ENCODE measurements around the gene CTDSP1. TPM values are rescaled to one million over a fixed set of nuclear protein-coding genes. Genes with fewer than 3 reads are reported as not detected.

The CTDSP1 gene
- polyA plus RNA-seq, 1 of the 3 experiments (the other 2 are of a cell fraction), result 88.0 TPM

GRCh38 chr2:218421027-218421426, 21.4 kb downstream of the CTDSP1 start (continued):
- no peak for TF ChIP-seq SIN3A (IDR thresholded peaks at IDR 0.05; ENCODE audit: borderline replicate concordance, low read depth, low read length)
- TF ChIP-seq JUND (IDR thresholded peaks at IDR 0.05), result no peak

- no peaks in the 10 kb centered on the region for H3K36me3 ChIP-seq (replicated peaks in 1 of 2; ENCODE audit: control insufficient read depth in 1 of 2, insufficient read depth in 2 of 2, low read length in 1 of 2)
- H3K9ac ChIP-seq, result no peak overlapping the region
- no peaks in the 10 kb centered on the region for H3K27me3 ChIP-seq (ENCODE audit: insufficient read depth)
- no peak for TF ChIP-seq SMC3 (IDR thresholded peaks at IDR 0.05; ENCODE audit: low read depth, low read length)
- TF ChIP-seq NFIC (IDR thresholded peaks at IDR 0.05; ENCODE audit: borderline replicate concordance), result no peak
- no peak for TF ChIP-seq REST (IDR thresholded peaks at IDR 0.05; ENCODE audit: low read depth, low read length)
- no peak for TF ChIP-seq FOSL2 (IDR thresholded peaks at IDR 0.05; ENCODE audit: borderline replicate concordance, low read depth)
- no peak for TF ChIP-seq TAF1 (IDR thresholded peaks at IDR 0.05; ENCODE audit: borderline replicate concordance, low read depth, low read length)
- TF ChIP-seq SIN3A (IDR thresholded peaks at IDR 0.05; ENCODE audit: borderline replicate concordance, low read depth, low read length), result no peak
- no peak for TF ChIP-seq EP300 (IDR thresholded peaks at IDR 0.05; ENCODE audit: borderline replicate concordance in 1 of 2, low read depth in 1 of 2, low read length in 1 of 2)
- no peak for TF ChIP-seq RCOR1 (IDR thresholded peaks at IDR 0.05; ENCODE audit: low read length)
- TF ChIP-seq MXI1 (IDR thresholded peaks at IDR 0.05; ENCODE audit: low read depth, low read length), result no peak
- H3K9me3 ChIP-seq, result no peaks in the 10 kb centered on the region
- ChIA-PET CTCF (no interaction called here), POLR2A (interaction anchor here (1.0 kb wide), 1 partner anchor 15 kb away, joined by 3 read pairs; no protein-coding TSS in a partner anchor)
- H3K27ac ChIP-seq (ENCODE audit: low read depth in 2 of 2, low read length in 1 of 2), result no peak overlapping the region
- H3K4me1 ChIP-seq (ENCODE audit: control insufficient read depth in 1 of 2, insufficient read depth in 2 of 2, low read depth in 1 of 2, low read length in 1 of 2), result no peaks in the 10 kb centered on the region
- no peak overlapping the region for H2AFZ ChIP-seq (ENCODE audit: low read depth)
- no peaks in the 10 kb centered on the region for H4K20me1 ChIP-seq (ENCODE audit: insufficient read depth)
- DNase-seq, result no peak
- no peaks in the 10 kb centered on the region for H3F3A ChIP-seq (replicated peaks; ENCODE audit: insufficient read depth)
- H3K4me2 ChIP-seq, result no peak overlapping the region
- no peak overlapping the region for H3K4me3 ChIP-seq (ENCODE audit: low read depth in 2 of 2, low read length in 1 of 2)
- no peaks in the 10 kb centered on the region for H3K79me2 ChIP-seq (ENCODE audit: insufficient read depth)
- 78% methylated on average over 9 of the region's 9 CpGs for WGBS (ENCODE audit: low lambda C conversion rate)
- H3K9me2 ChIP-seq, result no peaks in the 10 kb centered on the region
Observed at GRCh38 chr2:218422403-218423086, 22.9 kb downstream of the CTDSP1 start.

- Histone ChIP-seq H4K20me1 (ENCODE audit: insufficient read depth) (no peaks in the 10 kb centered on the region), H3K4me2 (no peak overlapping the region), H3K4me1 (ENCODE audit: control insufficient read depth in 1 of 2, insufficient read depth in 2 of 2, low read depth in 1 of 2, low read length in 1 of 2) (no peaks in the 10 kb centered on the region), H3K27me3 (ENCODE audit: insufficient read depth) (no peaks in the 10 kb centered on the region), H3K36me3 (replicated peaks in 1 of 2; ENCODE audit: control insufficient read depth in 1 of 2, insufficient read depth in 2 of 2, low read length in 1 of 2) (no peaks in the 10 kb centered on the region), H3K27ac (ENCODE audit: low read depth in 2 of 2, low read length in 1 of 2) (no peak overlapping the region), H3K4me3 (ENCODE audit: low read depth in 2 of 2, low read length in 1 of 2) (no peak overlapping the region), H3K9me2 (no peaks in the 10 kb centered on the region), H3K79me2 (ENCODE audit: insufficient read depth) (no peaks in the 10 kb centered on the region), H3K9ac (no peak overlapping the region), H3F3A (replicated peaks; ENCODE audit: insufficient read depth) (no peaks in the 10 kb centered on the region), H2AFZ (ENCODE audit: low read depth) (no peak overlapping the region), H3K9me3 (no peaks in the 10 kb centered on the region)
- CTCF ChIA-PET, result interaction anchor here (0.7 to 2.1 kb wide), 2 partner anchors 42 to 70 kb away, joined by 3 to 7 read pairs; no protein-coding TSS in a partner anchor
- no peak for DNase-seq
- POLR2A ChIA-PET, result no interaction called here
- 62% methylated on average over 5 of the region's 9 CpGs for WGBS (ENCODE audit: low lambda C conversion rate)
- TF ChIP-seq USF1 (IDR thresholded peaks at IDR 0.05; ENCODE audit: borderline replicate concordance, low read depth) (no peak), PBX3 (IDR thresholded peaks at IDR 0.05) (no peak), FOXM1 (IDR thresholded peaks at IDR 0.05; ENCODE audit: low read depth) (no peak), EP300 (IDR thresholded peaks at IDR 0.05; ENCODE audit: borderline replicate concordance in 1 of 2, low read depth in 1 of 2, low read length in 1 of 2) (no peak), GATA2 (CRISPR knock-in tag; IDR thresholded peaks at IDR 0.05) (no peak), SIN3A (IDR thresholded peaks at IDR 0.05; ENCODE audit: borderline replicate concordance, low read depth, low read length) (no peak), RCOR1 (IDR thresholded peaks at IDR 0.05; ENCODE audit: low read length) (no peak), NRF1 (IDR thresholded peaks at IDR 0.05; ENCODE audit: low read depth, low read length) (no peak), REST (IDR thresholded peaks at IDR 0.05; ENCODE audit: low read depth, low read length) (no peak)
Observed at GRCh38 chr2:218423584-218423983, 23.9 kb downstream of the CTDSP1 start.
